ENCODE measurements around the gene CNGB1. TPM values are rescaled to one million over a fixed set of nuclear protein-coding genes. Genes with fewer than 3 reads are reported as not detected.
"Not testable (repeated sequence)": the region's sequence is repeated elsewhere in the genome, so short reads cannot be mapped to it uniquely, and the experiment has no call there.

The CNGB1 gene
- total and polyA plus RNA-seq, 7 experiments from 2014 or later, result not detected

DNA sequence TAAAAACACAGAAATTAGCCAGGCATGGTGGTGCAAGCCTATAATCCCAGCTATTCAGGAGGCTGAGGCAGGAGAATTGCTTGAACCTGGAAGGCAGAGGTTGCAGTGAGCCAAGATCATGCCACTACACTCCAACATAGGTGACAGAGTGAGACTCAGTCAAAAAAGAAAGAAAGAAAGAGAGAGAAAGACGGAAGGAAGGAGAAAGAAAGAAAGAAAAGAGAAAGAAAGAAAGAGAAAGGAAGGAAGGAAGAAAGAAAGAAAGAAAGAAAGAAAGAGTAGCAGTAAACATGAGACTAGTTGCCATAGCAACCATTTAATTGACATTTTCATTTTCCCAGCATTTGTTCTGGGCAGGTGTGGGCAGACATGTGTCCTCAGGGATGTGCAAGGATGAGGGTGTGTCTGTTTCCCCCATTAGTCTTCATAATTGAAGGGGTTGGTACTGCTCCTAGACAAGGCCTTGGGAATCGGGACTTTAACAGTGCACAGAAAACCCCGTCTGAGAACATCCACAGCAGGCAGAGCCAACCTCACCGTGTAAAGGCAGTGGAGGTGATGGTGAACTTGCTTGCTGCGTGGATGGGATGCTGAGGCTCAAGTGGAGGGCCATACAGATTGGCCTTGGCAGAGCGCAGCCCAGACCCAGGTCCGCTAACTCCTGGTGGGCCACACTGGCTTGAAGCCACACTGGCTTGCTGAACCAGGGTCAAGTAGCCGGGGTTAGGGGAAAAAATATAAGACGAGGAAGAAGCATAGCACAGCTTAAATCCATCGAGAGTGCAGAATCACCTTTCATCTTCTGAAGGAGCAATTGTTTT lies 133.4 kb downstream of the CNGB1 start:
- ChIA-PET POLR2A (no interaction called here), CTCF (no interaction called here)
- no peak overlapping the region for H3K4me3 ChIP-seq (ENCODE audit: low read length)
- DNase-seq, result no peak
- H3K4me1 Mint-ChIP-seq, result no peaks in the 10 kb centered on the region
- H3K27me3 Mint-ChIP-seq, result peaks cover 0 to 12% (median 0%) of the 10 kb centered on the region in 5 donors
- H3K27ac Mint-ChIP-seq, result peak overlapping the region in 1 of 9 donors; percentile 36
- H3K4me3 Mint-ChIP-seq, result no peak overlapping the region
- H3K36me3 ChIP-seq (ENCODE audit: control insufficient read depth in 2 of 3, insufficient read depth in 3 of 3, low read length in 3 of 3), result no peaks in the 10 kb centered on the region
- H3K9me3 Mint-ChIP-seq, result no peaks in the 10 kb centered on the region
- H3K27ac ChIP-seq (ENCODE audit: low read depth, low read length), result no peak overlapping the region
- H3K4me1 ChIP-seq (ENCODE audit: control insufficient read depth in 2 of 2, insufficient read depth in 2 of 2, low read length in 2 of 2), result no peaks in the 10 kb centered on the region
- H3K36me3 Mint-ChIP-seq, result no peaks in the 10 kb centered on the region
- ATAC-seq, result no peak
- H3K9me3 ChIP-seq (ENCODE audit: control insufficient read depth in 2 of 3, low read length in 3 of 3), result no peaks in the 10 kb centered on the region
- intact Hi-C loops (cut with micrococcal nuclease), result no loop called here
- no peaks in the 10 kb centered on the region for H3K27me3 ChIP-seq (ENCODE audit: control insufficient read depth in 2 of 2, insufficient read depth in 2 of 2, low read length in 2 of 2)

DNA sequence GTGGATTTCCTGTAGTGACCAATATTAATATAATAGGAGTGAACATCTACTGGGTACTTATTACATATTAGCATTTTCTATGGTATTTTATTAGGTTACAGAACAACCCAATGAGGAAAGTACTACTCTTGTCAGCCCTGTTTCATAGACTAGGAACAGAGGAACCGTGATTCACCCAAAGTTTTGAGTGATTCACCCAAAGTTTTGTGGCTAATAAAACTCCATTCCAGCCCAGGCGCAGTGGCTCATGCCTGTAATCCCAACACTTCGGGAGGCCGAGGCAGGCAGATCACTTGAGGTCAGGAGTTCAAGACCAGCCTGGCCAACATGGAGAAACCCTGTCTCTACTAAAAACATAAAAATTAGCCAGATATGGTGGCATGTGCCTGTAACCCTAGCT lies 135.5 kb downstream of the CNGB1 start:
- H3K9me3 ChIP-seq (ENCODE audit: control insufficient read depth in 2 of 3, low read length in 3 of 3); intact Hi-C loops (cut with micrococcal nuclease); DNase-seq; H3K36me3 Mint-ChIP-seq; H3K4me3 Mint-ChIP-seq; ATAC-seq; H3K4me1 ChIP-seq (ENCODE audit: control insufficient read depth in 2 of 2, insufficient read depth in 2 of 2, low read length in 2 of 2); H3K27ac Mint-ChIP-seq; CTCF ChIA-PET; H3K9me3 Mint-ChIP-seq; H3K4me1 Mint-ChIP-seq; H3K27ac ChIP-seq (ENCODE audit: low read depth, low read length); H3K4me3 ChIP-seq (ENCODE audit: low read length); H3K36me3 ChIP-seq (ENCODE audit: control insufficient read depth in 2 of 3, insufficient read depth in 3 of 3, low read length in 3 of 3); H3K27me3 ChIP-seq (ENCODE audit: control insufficient read depth in 2 of 2, insufficient read depth in 2 of 2, low read length in 2 of 2); POLR2A ChIA-PET: not testable (repeated sequence)
- peaks cover 0 to 15% (median 0%) of the 10 kb centered on the region in 5 donors for H3K27me3 Mint-ChIP-seq

DNA sequence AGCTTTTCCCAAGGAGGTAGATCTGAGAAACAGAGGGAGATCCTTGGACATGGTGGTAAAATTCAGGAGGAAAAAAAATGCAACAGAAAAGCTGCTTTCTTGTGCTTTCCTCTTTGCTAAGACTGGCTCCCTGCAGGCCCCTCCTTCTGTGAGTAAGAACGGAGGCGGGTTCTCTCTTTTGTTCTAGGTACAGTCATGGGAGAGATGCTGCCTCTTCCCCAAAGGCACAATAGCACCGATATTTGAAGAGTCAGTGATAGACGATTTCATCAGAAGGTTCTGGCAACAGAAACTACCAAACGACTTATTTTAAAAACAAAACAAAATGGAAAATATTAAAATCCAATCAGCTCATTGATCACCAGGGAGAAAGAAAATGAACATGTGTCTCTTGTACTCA lies 136.0 kb downstream of the CNGB1 start:
- no peak for DNase-seq
- intact Hi-C loops (cut with micrococcal nuclease), result no loop called here
- H3K9me3 Mint-ChIP-seq, result no peaks in the 10 kb centered on the region
- H3K27ac ChIP-seq (ENCODE audit: low read depth, low read length), result no peak overlapping the region
- no peak overlapping the region for H3K4me3 Mint-ChIP-seq
- no peaks in the 10 kb centered on the region for H3K4me1 ChIP-seq (ENCODE audit: control insufficient read depth in 2 of 2, insufficient read depth in 2 of 2, low read length in 2 of 2)
- no peak for ATAC-seq
- no peak overlapping the region for H3K27ac Mint-ChIP-seq
- H3K4me3 ChIP-seq (ENCODE audit: low read length), result no peak overlapping the region
- no peaks in the 10 kb centered on the region for H3K4me1 Mint-ChIP-seq
- H3K27me3 Mint-ChIP-seq, result peaks cover 0 to 15% (median 0%) of the 10 kb centered on the region in 5 donors
- H3K9me3 ChIP-seq (ENCODE audit: control insufficient read depth in 2 of 3, low read length in 3 of 3), result no peaks in the 10 kb centered on the region
- CTCF ChIA-PET, result no interaction called here
- H3K27me3 ChIP-seq (ENCODE audit: control insufficient read depth in 2 of 2, insufficient read depth in 2 of 2, low read length in 2 of 2), result no peaks in the 10 kb centered on the region
- no peaks in the 10 kb centered on the region for H3K36me3 Mint-ChIP-seq
- POLR2A ChIA-PET, result no interaction called here
- H3K36me3 ChIP-seq (ENCODE audit: control insufficient read depth in 2 of 3, insufficient read depth in 3 of 3, low read length in 3 of 3), result no peaks in the 10 kb centered on the region

Other genes starting within 250 kb of the CNGB1 start
- 10 to 100 TPM; 20.4 to 30.4 (median 26.0) TPM for gene KATNB1, start 235.4 kb downstream of the CNGB1 start, total RNA-seq
- 10 to 100 TPM; 25.2 to 32.9 TPM for gene KATNB1, start 235.4 kb downstream of the CNGB1 start, polyA plus RNA-seq
- gene KIFC3, start 168.6 kb downstream of the CNGB1 start, total RNA-seq, result 1 to 10 TPM in 2 of 5 experiments, under 1 TPM in 2, not detected in 1; 0.73 to 9.2 (median 1.6) TPM
- gene KIFC3, start 168.6 kb downstream of the CNGB1 start, polyA plus RNA-seq, result not detected
- 10 to 100 TPM; 11.2 to 20.8 (median 17.3) TPM for gene ZNF319, start 29.5 kb upstream of the CNGB1 start, total RNA-seq
- 10 to 100 TPM in 1 of 2 donors, 1 to 10 TPM in 1; 4.4 to 11.8 TPM for gene ZNF319, start 29.5 kb upstream of the CNGB1 start, polyA plus RNA-seq
- gene USB1, start 30.3 kb upstream of the CNGB1 start, total RNA-seq, result 10 to 100 TPM; 28.7 to 50.8 (median 28.9) TPM
- 10 to 100 TPM; 26.8 to 37.6 TPM for gene USB1, start 30.3 kb upstream of the CNGB1 start, polyA plus RNA-seq
- gene MMP15, start 54.6 kb upstream of the CNGB1 start, total RNA-seq, result under 1 TPM; 0.20 to 0.85 (median 0.69) TPM
- under 1 TPM in 1 of 2 donors, not detected in 1; 0.06 TPM for gene MMP15, start 54.6 kb upstream of the CNGB1 start, polyA plus RNA-seq
- 100 to 1,000 TPM in 2 of 5 experiments, 10 to 100 TPM in 3; 28.2 to 165 (median 40.7) TPM for gene CFAP20, start 158.3 kb upstream of the CNGB1 start, total RNA-seq
- gene CFAP20, start 158.3 kb upstream of the CNGB1 start, polyA plus RNA-seq, result 10 to 100 TPM; 30.3 to 39.1 TPM
- 10 to 100 TPM; 46.5 to 70.0 (median 67.9) TPM for gene CSNK2A2, start 227.0 kb upstream of the CNGB1 start, total RNA-seq
- gene CSNK2A2, start 227.0 kb upstream of the CNGB1 start, polyA plus RNA-seq, result 10 to 100 TPM; 11.0 to 12.9 TPM

Measured in naive thymus-derived CD4-positive, alpha-beta T cell (primary cell).